Measurements from ENCODE around the gene LRRC74B. TPM values are rescaled to one million over a fixed set of nuclear protein-coding genes. Genes with fewer than 3 reads are reported as not detected.
"Not testable (repeated sequence)": the region's sequence is repeated elsewhere in the genome, so short reads cannot be mapped to it uniquely, and the experiment has no call there.

LRRC74B gene
- polyA plus RNA-seq, 2 donors = 0.08 to 0.22 TPM

GRCh38 chr22:21043860-21044535 is 1.7 kb upstream of the LRRC74B start:
- Histone ChIP-seq H3K4me1 (ENCODE audit: control insufficient read depth in 2 of 2, insufficient read depth in 2 of 2, low read length in 1 of 2) (peaks cover 2 to 21% of the 10 kb centered on the region in 2 donors), H3K9me3 (ENCODE audit: control insufficient read depth in 2 of 2, insufficient read depth in 1 of 2, low read depth in 1 of 2, low read length in 1 of 2) (peaks cover 0 to 3% of the 10 kb centered on the region in 2 donors), H3K36me3 (ENCODE audit: control insufficient read depth in 2 of 2, insufficient read depth in 2 of 2, low read length in 1 of 2) (no peaks in the 10 kb centered on the region), H3K4me3 (ENCODE audit: low read depth in 1 of 2, low read length in 2 of 2) (peak overlapping the region in 1 of 2 donors; percentile 23), H3K27ac (ENCODE audit: low read depth in 2 of 2, low read length in 1 of 2) (peak overlapping the region; percentile 21 to 86), H3K27me3 (ENCODE audit: control insufficient read depth in 1 of 2, insufficient read depth in 2 of 2, low read length in 2 of 2) (no peaks in the 10 kb centered on the region)
- 87 to 90% methylated on average over 15 of the region's 15 CpGs for WGBS, 2 donors

GRCh38 chr22:21044931-21045584 is 688 bp upstream of the LRRC74B start:
- no peaks in the 10 kb centered on the region for H3K27me3 ChIP-seq (ENCODE audit: control insufficient read depth in 1 of 2, insufficient read depth in 2 of 2, low read length in 2 of 2)
- peaks cover 0 to 3% of the 10 kb centered on the region in 2 donors for H3K9me3 ChIP-seq (ENCODE audit: control insufficient read depth in 2 of 2, insufficient read depth in 1 of 2, low read depth in 1 of 2, low read length in 1 of 2)
- H3K4me3 ChIP-seq (ENCODE audit: low read depth in 1 of 2, low read length in 2 of 2) = peak overlapping the region; percentile 6 to 28
- no peaks in the 10 kb centered on the region for H3K36me3 ChIP-seq (ENCODE audit: control insufficient read depth in 2 of 2, insufficient read depth in 2 of 2, low read length in 1 of 2)
- 9 to 11% methylated on average over 11 to 15 of the region's 15 CpGs for WGBS, 2 donors
- peaks cover 2 to 21% of the 10 kb centered on the region in 2 donors for H3K4me1 ChIP-seq (ENCODE audit: control insufficient read depth in 2 of 2, insufficient read depth in 2 of 2, low read length in 1 of 2)
- H3K27ac ChIP-seq (ENCODE audit: low read depth in 2 of 2, low read length in 1 of 2) = peak overlapping the region in 1 of 2 donors; percentile 17

- WGBS, 2 donors = 87 to 88% methylated on average over 14 of the region's 14 CpGs
These were observed 1.4 kb downstream of the LRRC74B start for GRCh38 chr22:21047035-21047661.

GRCh38 chr22:21047730-21048129 is 2.0 kb downstream of the LRRC74B start:
- no peaks in the 10 kb centered on the region for H3K27me3 ChIP-seq (ENCODE audit: control insufficient read depth in 1 of 2, insufficient read depth in 2 of 2, low read length in 2 of 2)
- no peak overlapping the region for H3K27ac ChIP-seq (ENCODE audit: low read depth in 2 of 2, low read length in 1 of 2)
- WGBS, 2 donors = 76 to 78% methylated on average over 7 of the region's 7 CpGs
- peaks cover 2 to 21% of the 10 kb centered on the region in 2 donors for H3K4me1 ChIP-seq (ENCODE audit: control insufficient read depth in 2 of 2, insufficient read depth in 2 of 2, low read length in 1 of 2)
- peaks cover 0 to 3% of the 10 kb centered on the region in 2 donors for H3K9me3 ChIP-seq (ENCODE audit: control insufficient read depth in 2 of 2, insufficient read depth in 1 of 2, low read depth in 1 of 2, low read length in 1 of 2)
- H3K4me3 ChIP-seq (ENCODE audit: low read depth in 1 of 2, low read length in 2 of 2) = no peak overlapping the region
- H3K36me3 ChIP-seq (ENCODE audit: control insufficient read depth in 2 of 2, insufficient read depth in 2 of 2, low read length in 1 of 2) = no peaks in the 10 kb centered on the region

More at GRCh38 chr22:21047035-21047661, 1.4 kb downstream of the LRRC74B start:
- H3K4me1 ChIP-seq (ENCODE audit: control insufficient read depth in 2 of 2, insufficient read depth in 2 of 2, low read length in 1 of 2) = peaks cover 2 to 21% of the 10 kb centered on the region in 2 donors
- no peaks in the 10 kb centered on the region for H3K36me3 ChIP-seq (ENCODE audit: control insufficient read depth in 2 of 2, insufficient read depth in 2 of 2, low read length in 1 of 2)
- no peak overlapping the region for H3K4me3 ChIP-seq (ENCODE audit: low read depth in 1 of 2, low read length in 2 of 2)
- H3K9me3 ChIP-seq (ENCODE audit: control insufficient read depth in 2 of 2, insufficient read depth in 1 of 2, low read depth in 1 of 2, low read length in 1 of 2) = peaks cover 0 to 3% of the 10 kb centered on the region in 2 donors
- no peaks in the 10 kb centered on the region for H3K27me3 ChIP-seq (ENCODE audit: control insufficient read depth in 1 of 2, insufficient read depth in 2 of 2, low read length in 2 of 2)
- no peak overlapping the region for H3K27ac ChIP-seq (ENCODE audit: low read depth in 2 of 2, low read length in 1 of 2)

GRCh38 chr22:21048448-21048847 is 2.7 kb downstream of the LRRC74B start:
- not testable (repeated sequence) for H3K36me3 ChIP-seq (ENCODE audit: control insufficient read depth in 2 of 2, insufficient read depth in 2 of 2, low read length in 1 of 2); H3K4me3 ChIP-seq (ENCODE audit: low read depth in 1 of 2, low read length in 2 of 2); H3K9me3 ChIP-seq (ENCODE audit: control insufficient read depth in 2 of 2, insufficient read depth in 1 of 2, low read depth in 1 of 2, low read length in 1 of 2); H3K27ac ChIP-seq (ENCODE audit: low read depth in 2 of 2, low read length in 1 of 2); H3K27me3 ChIP-seq (ENCODE audit: control insufficient read depth in 1 of 2, insufficient read depth in 2 of 2, low read length in 2 of 2)
- WGBS, 2 donors = 76 to 77% methylated on average over 5 of the region's 5 CpGs
- H3K4me1 ChIP-seq (ENCODE audit: control insufficient read depth in 2 of 2, insufficient read depth in 2 of 2, low read length in 1 of 2) = peaks cover 2 to 14% of the 10 kb centered on the region in 2 donors

- H3K36me3 ChIP-seq (ENCODE audit: control insufficient read depth in 2 of 2, insufficient read depth in 2 of 2, low read length in 1 of 2); H3K27ac ChIP-seq (ENCODE audit: low read depth in 2 of 2, low read length in 1 of 2); H3K27me3 ChIP-seq (ENCODE audit: control insufficient read depth in 1 of 2, insufficient read depth in 2 of 2, low read length in 2 of 2); H3K9me3 ChIP-seq (ENCODE audit: control insufficient read depth in 2 of 2, insufficient read depth in 1 of 2, low read depth in 1 of 2, low read length in 1 of 2); H3K4me3 ChIP-seq (ENCODE audit: low read depth in 1 of 2, low read length in 2 of 2): not testable (repeated sequence)
- H3K4me1 ChIP-seq (ENCODE audit: control insufficient read depth in 2 of 2, insufficient read depth in 2 of 2, low read length in 1 of 2) = peaks cover 2 to 13% of the 10 kb centered on the region in 2 donors
- 97% methylated on average over 3 to 7 of the region's 12 CpGs for WGBS, 2 donors
These were observed 3.2 kb downstream of the LRRC74B start for GRCh38 chr22:21048965-21049364.

GRCh38 chr22:21051145-21051830 is 5.5 kb downstream of the LRRC74B start:
- Histone ChIP-seq H3K4me1 (ENCODE audit: control insufficient read depth in 2 of 2, insufficient read depth in 2 of 2, low read length in 1 of 2) (peaks cover 0 to 2% of the 10 kb centered on the region in 2 donors), H3K4me3 (ENCODE audit: low read depth in 1 of 2, low read length in 2 of 2) (no peak overlapping the region), H3K27ac (ENCODE audit: low read depth in 2 of 2, low read length in 1 of 2) (no peak overlapping the region), H3K36me3 (ENCODE audit: control insufficient read depth in 2 of 2, insufficient read depth in 2 of 2, low read length in 1 of 2) (no peaks in the 10 kb centered on the region), H3K9me3 (ENCODE audit: control insufficient read depth in 2 of 2, insufficient read depth in 1 of 2, low read depth in 1 of 2, low read length in 1 of 2) (peaks cover 0 to 3% of the 10 kb centered on the region in 2 donors), H3K27me3 (ENCODE audit: control insufficient read depth in 1 of 2, insufficient read depth in 2 of 2, low read length in 2 of 2) (no peaks in the 10 kb centered on the region)
- 79 to 85% methylated on average over 9 of the region's 9 CpGs for WGBS, 2 donors

- 64 to 69% methylated on average over 8 of the region's 8 CpGs for WGBS, 2 donors
- Histone ChIP-seq H3K4me3 (ENCODE audit: low read depth in 1 of 2, low read length in 2 of 2) (no peak overlapping the region), H3K27me3 (ENCODE audit: control insufficient read depth in 1 of 2, insufficient read depth in 2 of 2, low read length in 2 of 2) (no peaks in the 10 kb centered on the region), H3K36me3 (ENCODE audit: control insufficient read depth in 2 of 2, insufficient read depth in 2 of 2, low read length in 1 of 2) (no peaks in the 10 kb centered on the region), H3K4me1 (ENCODE audit: control insufficient read depth in 2 of 2, insufficient read depth in 2 of 2, low read length in 1 of 2) (peaks cover 0 to 2% of the 10 kb centered on the region in 2 donors), H3K9me3 (ENCODE audit: control insufficient read depth in 2 of 2, insufficient read depth in 1 of 2, low read depth in 1 of 2, low read length in 1 of 2) (peaks cover 0 to 3% of the 10 kb centered on the region in 2 donors), H3K27ac (ENCODE audit: low read depth in 2 of 2, low read length in 1 of 2) (no peak overlapping the region)
These were observed 6.2 kb downstream of the LRRC74B start for GRCh38 chr22:21051831-21052400.
